ENCODE measurements around the gene SP2.

SP2 gene

GRCh38 chr17:47853616-47854015 lies 42.4 kb upstream of the SP2 start:
- Histone ChIP-seq H3K9me3 (ENCODE audit: severe bottlenecking) (no peaks in the 10 kb centered on the region), H3K27me3 (ENCODE audit: insufficient read depth, poor library complexity, severe bottlenecking) (no peaks in the 10 kb centered on the region), H3K4me1 (ENCODE audit: insufficient read depth, poor library complexity, severe bottlenecking) (peaks cover 6% of the 10 kb centered on the region), H3K36me3 (ENCODE audit: low read depth) (no peaks in the 10 kb centered on the region), H3K27ac (ENCODE audit: poor library complexity, severe bottlenecking) (no peak overlapping the region), H3K4me3 (ENCODE audit: severe bottlenecking) (no peak overlapping the region)
- TF ChIP-seq CTCF (IDR thresholded peaks at IDR 0.05; ENCODE audit: poor library complexity, severe bottlenecking): no peak
- ATAC-seq (ENCODE audit: low read depth) (no peak), DNase-seq (ENCODE audit: low spot score) (no peak)

- H3K9me3 ChIP-seq (ENCODE audit: severe bottlenecking): no peaks in the 10 kb centered on the region
- no peak overlapping the region for H3K4me3 ChIP-seq (ENCODE audit: severe bottlenecking)
- DNase-seq (ENCODE audit: low spot score): no peak
- H3K27me3 ChIP-seq (ENCODE audit: insufficient read depth, poor library complexity, severe bottlenecking): no peaks in the 10 kb centered on the region
- ATAC-seq (ENCODE audit: low read depth): no peak
- TF ChIP-seq CTCF (IDR thresholded peaks at IDR 0.05; ENCODE audit: poor library complexity, severe bottlenecking): no peak
- no peaks in the 10 kb centered on the region for H3K4me1 ChIP-seq (ENCODE audit: insufficient read depth, poor library complexity, severe bottlenecking)
- no peaks in the 10 kb centered on the region for H3K36me3 ChIP-seq (ENCODE audit: low read depth)
- no peak overlapping the region for H3K27ac ChIP-seq (ENCODE audit: poor library complexity, severe bottlenecking)
These were observed 40.3 kb upstream of the SP2 start for GRCh38 chr17:47855737-47856136.

GRCh38 chr17:47856830-47857229 lies 39.2 kb upstream of the SP2 start:
- Histone ChIP-seq H3K36me3 (ENCODE audit: low read depth) (no peaks in the 10 kb centered on the region), H3K4me3 (ENCODE audit: severe bottlenecking) (no peak overlapping the region), H3K27ac (ENCODE audit: poor library complexity, severe bottlenecking) (no peak overlapping the region), H3K4me1 (ENCODE audit: insufficient read depth, poor library complexity, severe bottlenecking) (no peaks in the 10 kb centered on the region), H3K9me3 (ENCODE audit: severe bottlenecking) (no peaks in the 10 kb centered on the region), H3K27me3 (ENCODE audit: insufficient read depth, poor library complexity, severe bottlenecking) (no peaks in the 10 kb centered on the region)
- no peak for TF ChIP-seq CTCF (IDR thresholded peaks at IDR 0.05; ENCODE audit: poor library complexity, severe bottlenecking)
- ATAC-seq (ENCODE audit: low read depth): no peak
- DNase-seq (ENCODE audit: low spot score): no peak

- no peak for DNase-seq (ENCODE audit: low spot score)
- no peak for ATAC-seq (ENCODE audit: low read depth)
- Histone ChIP-seq H3K27me3 (ENCODE audit: insufficient read depth, poor library complexity, severe bottlenecking) (no peaks in the 10 kb centered on the region), H3K27ac (ENCODE audit: poor library complexity, severe bottlenecking) (no peak overlapping the region), H3K9me3 (ENCODE audit: severe bottlenecking) (no peaks in the 10 kb centered on the region), H3K36me3 (ENCODE audit: low read depth) (no peaks in the 10 kb centered on the region), H3K4me1 (ENCODE audit: insufficient read depth, poor library complexity, severe bottlenecking) (peaks cover 4% of the 10 kb centered on the region), H3K4me3 (ENCODE audit: severe bottlenecking) (no peak overlapping the region)
- TF ChIP-seq CTCF (IDR thresholded peaks at IDR 0.05; ENCODE audit: poor library complexity, severe bottlenecking): no peak
These were observed 38.2 kb upstream of the SP2 start for GRCh38 chr17:47857551-47858455.

- Histone ChIP-seq H3K36me3 (ENCODE audit: low read depth) (no peaks in the 10 kb centered on the region), H3K27ac (ENCODE audit: poor library complexity, severe bottlenecking) (no peak overlapping the region), H3K4me3 (ENCODE audit: severe bottlenecking) (no peak overlapping the region), H3K9me3 (ENCODE audit: severe bottlenecking) (no peaks in the 10 kb centered on the region), H3K4me1 (ENCODE audit: insufficient read depth, poor library complexity, severe bottlenecking) (peaks cover 25% of the 10 kb centered on the region), H3K27me3 (ENCODE audit: insufficient read depth, poor library complexity, severe bottlenecking) (no peaks in the 10 kb centered on the region)
- TF ChIP-seq CTCF (IDR thresholded peaks at IDR 0.05; ENCODE audit: poor library complexity, severe bottlenecking): no peak
- no peak for DNase-seq (ENCODE audit: low spot score)
- ATAC-seq (ENCODE audit: low read depth): no peak
These were observed 35.6 kb upstream of the SP2 start for GRCh38 chr17:47860386-47860785.
